H54 (cell line): ENCODE data around the gene BAG1.

Experiments
- DNase-seq: peaks from one replicate; pipeline ENCODE4 v3.0.0; 2011; ENCODE audit warnings: low spot score, mixed read lengths; ENCODE audit not compliant: insufficient read length
- FAIRE-seq: peaks from 3 replicates; lab custom pipeline; 2011; peaks lifted over from hg19 to GRCh38; lab: Jason Lieb, UNC
- POLR2A ChIP-seq: IDR thresholded peaks from 2 replicates; pipeline ENCODE4 v1.6.1; 2011; ENCODE audit warnings: low read depth, mild to moderate bottlenecking, low read length

Gene BAG1

DNA sequence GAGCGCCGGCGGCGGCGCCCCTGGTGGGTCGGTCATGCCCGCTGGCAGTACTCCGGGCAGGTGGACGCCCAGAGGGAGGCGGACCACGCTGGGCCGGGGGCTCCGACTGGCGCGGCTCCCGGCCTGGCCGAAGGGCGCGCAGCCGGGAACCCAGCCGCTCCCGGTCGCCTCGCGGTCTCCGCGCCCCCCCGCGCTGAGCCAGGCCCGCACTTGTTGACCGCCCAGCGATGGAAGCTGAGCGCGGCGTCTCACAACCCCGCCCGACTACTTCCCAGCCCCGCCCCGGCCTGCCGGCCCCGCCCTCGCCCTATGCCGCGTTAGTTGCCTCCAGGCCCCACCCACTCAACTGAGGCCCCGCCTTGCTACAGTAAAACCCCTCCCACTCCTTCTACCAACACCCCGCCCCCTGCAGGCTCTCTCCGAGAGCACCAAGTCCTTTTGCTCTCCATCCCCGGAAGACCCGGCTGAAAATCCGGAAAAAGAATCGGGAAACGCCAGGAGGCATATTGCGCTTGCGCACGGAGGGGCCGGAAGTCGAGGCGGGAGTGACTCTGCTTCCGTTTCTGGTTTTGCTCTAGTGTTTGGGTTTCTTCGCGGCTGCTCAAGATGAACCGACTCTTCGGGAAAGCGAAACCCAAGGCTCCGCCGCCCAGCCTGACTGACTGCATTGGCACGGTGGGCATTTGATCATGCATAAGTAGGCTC, at the start of gene BAG1, which contains the start of gene CHMP5:
Gene BAG1, minus strand, starts transcription at position 236 of the 705 bp plus-strand sequence.
Gene CHMP5, plus strand, starts transcription at position 577 of the 705 bp plus-strand sequence. Its CDS starts 30 bp downstream, at position 607.
- FAIRE-seq (peak; percentile 90), DNase-seq (peak; percentile 86)
- TF ChIP-seq POLR2A, result peak; percentile 72

- FAIRE-seq (no peak), DNase-seq (no peak)
- TF ChIP-seq POLR2A, result no peak
Measured at GRCh38 chr9:33311953-33312352, 47.4 kb upstream of the BAG1 start.

- TF ChIP-seq POLR2A, result no peak
- FAIRE-seq, result no peak
- DNase-seq, result no peak
Measured at GRCh38 chr9:33310748-33311147, 46.2 kb upstream of the BAG1 start.

GRCh38 chr9:33309903-33310302, 45.4 kb upstream of the BAG1 start:
- TF ChIP-seq POLR2A, result no peak
- DNase-seq (no peak), FAIRE-seq (no peak)

DNA sequence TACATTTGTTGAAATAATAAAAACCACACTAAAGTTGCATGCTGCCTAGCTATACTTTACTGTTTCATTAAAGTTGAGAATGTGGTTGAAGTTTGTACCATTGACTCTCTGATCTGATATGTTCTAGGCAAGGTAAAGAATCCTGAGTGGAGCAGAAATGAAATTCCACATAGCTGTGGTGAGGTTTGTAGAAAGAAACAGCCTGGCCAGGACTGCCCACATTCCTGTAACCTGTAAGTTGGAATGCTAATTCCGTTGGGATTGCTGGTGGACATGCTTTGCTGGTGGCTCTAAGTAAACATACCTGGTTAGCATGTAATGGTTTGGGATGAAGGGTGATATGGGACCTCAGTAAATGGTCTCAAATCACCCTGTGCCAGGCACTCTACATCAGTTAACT, 42.6 kb upstream of the BAG1 start:
- DNase-seq (no peak), FAIRE-seq (no peak)
- no peak for TF ChIP-seq POLR2A

DNA sequence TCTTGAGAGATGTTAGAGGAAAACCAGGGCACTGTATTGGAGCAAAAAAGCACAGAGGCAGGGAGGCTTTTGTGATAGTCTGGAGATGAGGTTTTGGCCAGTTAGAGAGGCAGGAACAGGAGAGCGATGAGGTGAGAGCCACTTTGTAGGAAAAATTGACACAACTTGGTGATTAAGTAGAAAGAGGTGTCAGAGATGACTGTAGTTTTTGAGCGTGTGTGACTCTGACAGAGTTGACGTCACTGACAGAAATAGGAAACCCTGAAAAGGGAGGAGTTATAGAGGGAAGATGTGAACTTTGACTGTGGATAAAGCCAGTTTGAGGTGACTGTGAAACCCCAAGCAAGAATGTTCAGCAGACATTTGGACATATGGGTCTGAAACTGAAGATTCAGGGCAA, 41.5 kb upstream of the BAG1 start:
- FAIRE-seq (no peak), DNase-seq (no peak)
- TF ChIP-seq POLR2A, result no peak

- FAIRE-seq (no peak), DNase-seq (no peak)
- TF ChIP-seq POLR2A, result no peak
Measured at GRCh38 chr9:33304362-33304761, 39.9 kb upstream of the BAG1 start.

DNA sequence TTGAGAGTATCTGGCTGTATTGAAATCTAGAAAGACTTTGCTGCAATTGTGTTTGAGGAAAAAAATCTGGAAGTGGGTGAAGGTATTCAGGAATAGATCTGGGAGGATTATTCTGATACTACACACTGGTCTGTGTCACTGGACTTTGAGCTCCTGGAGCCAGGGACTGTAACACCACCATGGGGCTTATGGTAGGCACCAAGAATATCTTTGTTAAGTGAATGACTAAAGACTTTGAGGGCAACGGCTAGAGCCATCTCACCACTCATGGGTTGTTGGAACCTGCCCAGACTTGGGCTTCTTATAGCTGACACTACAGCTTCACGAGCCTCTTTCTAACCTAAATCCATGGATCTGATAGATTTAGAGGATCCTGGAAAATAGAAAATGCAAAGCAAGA, 36.0 kb upstream of the BAG1 start:
- no peak for TF ChIP-seq POLR2A
- FAIRE-seq, result no peak
- no peak for DNase-seq

DNA sequence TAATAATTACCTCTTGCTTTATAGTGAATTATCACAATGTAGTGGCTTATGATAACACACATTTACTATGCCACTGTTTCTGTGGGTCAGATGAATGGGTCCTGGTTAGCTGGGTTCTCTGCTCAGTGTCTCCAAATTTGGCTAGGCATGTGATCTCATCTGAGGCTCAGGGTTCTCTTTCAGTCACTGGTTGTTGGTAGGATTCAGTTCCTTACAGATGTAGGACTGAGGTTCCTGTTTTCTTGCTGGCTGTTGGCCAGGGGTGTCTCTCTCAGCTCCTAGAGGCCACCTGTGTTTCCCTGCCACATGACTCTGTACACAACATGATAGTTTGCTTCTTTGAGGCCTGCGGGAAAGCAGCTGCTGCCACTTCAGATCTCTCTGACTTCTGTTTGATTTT, 32.9 kb upstream of the BAG1 start:
- FAIRE-seq (no peak), DNase-seq (no peak)
- TF ChIP-seq POLR2A, result no peak

GRCh38 chr9:33295571-33295970, 31.1 kb upstream of the BAG1 start:
- no peak for DNase-seq
- TF ChIP-seq POLR2A, result no peak
- FAIRE-seq, result no peak

DNA sequence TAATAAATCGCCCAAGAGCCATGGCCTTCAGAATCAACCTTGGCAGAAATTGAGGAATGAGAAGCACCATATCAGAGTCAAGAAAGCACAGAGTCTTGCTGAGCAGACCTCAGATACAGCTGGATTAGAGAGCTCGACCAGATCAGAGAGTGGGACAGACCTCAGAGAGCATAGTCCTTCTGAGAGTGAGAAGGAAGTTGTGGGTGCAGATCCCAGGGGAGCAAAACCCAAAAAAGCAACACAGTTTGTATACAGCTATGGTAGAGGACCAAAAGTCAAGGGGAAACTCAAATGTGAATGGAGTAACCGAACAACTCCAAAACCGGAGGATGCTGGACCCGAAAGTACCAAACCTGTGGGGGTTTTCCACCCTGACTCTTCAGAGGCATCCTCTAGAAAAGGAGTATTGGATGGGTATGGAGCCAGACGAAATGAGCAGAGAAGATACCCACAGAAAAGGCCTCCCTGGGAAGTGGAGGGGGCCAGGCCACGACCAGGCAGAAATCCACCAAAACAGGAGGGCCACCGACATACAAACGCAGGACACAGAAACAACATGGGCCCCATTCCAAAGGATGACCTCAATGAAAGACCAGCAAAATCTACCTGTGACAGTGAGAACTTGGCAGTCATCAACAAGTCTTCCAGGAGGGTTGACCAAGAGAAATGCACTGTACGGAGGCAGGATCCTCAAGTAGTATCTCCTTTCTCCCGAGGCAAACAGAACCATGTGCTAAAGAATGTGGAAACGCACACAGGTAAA, 30.3 kb upstream of the BAG1 start:
- no peak for FAIRE-seq
- DNase-seq, result no peak
- TF ChIP-seq POLR2A, result no peak

DNA sequence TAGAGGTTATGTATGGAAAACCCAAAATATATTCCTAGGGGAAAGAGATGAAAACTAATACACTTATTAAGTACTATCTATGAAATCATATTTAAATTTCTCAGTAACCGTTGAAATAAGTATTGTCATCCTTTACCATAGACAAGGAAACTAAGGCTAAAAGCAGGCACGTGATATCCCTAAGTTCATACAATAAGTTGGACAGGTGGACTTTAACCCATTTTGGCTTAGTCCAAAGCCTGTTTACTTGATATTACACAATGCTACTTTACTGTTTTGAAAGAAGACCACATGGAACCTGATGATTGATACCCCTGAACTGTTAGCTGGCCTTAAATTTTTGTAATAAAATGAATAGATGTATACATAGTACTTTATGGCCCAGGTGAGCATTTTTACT, 29.3 kb upstream of the BAG1 start:
- TF ChIP-seq POLR2A, result no peak
- DNase-seq (no peak), FAIRE-seq (no peak)

DNA sequence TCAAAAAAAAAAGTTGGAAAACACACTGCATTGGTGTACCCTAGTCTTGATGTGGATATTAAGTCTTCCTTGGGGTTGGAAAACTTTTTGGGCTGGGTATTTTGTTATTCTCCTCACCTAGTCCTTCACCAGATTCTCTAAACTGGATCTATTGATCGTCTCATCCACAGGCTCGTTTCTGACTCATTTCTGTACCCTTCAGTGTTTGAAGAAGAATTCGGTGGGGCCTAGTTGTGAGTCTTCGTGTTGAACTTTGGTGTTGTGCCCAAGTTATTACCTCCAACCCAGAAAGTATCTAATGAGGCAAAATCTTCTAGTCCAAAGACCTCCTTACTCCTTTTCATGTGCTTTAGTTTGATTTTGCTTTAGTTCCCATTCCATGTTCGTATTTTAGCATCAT, 27.4 kb upstream of the BAG1 start:
- DNase-seq (no peak), FAIRE-seq (no peak)
- no peak for TF ChIP-seq POLR2A

- no peak for TF ChIP-seq POLR2A
- DNase-seq (no peak), FAIRE-seq (no peak)
Measured at GRCh38 chr9:33291031-33291397, 26.5 kb upstream of the BAG1 start.
